Endothelial cell of umbilical vein (primary cell): ENCODE data around the gene CDC37L1. TPM values are rescaled to one million over a fixed set of nuclear protein-coding genes. Genes with fewer than 3 reads are reported as not detected.

ENCODE experiments used
- BruUV-seq: library from RNA; stranded (reverse); fragments of 400-500 nt; replicated peaks from 2 replicates; lab custom pipeline; 2021; lab: Mats Ljungman, UMichigan
- CTCF ChIA-PET: fragments of 300-600, 350-600 bp; sonication (Branson Sonifier 250); formaldehyde crosslinking; loops from one replicate; lab custom pipeline; 2021; ENCODE audit warnings: antibody characterized with exemption, inconsistent platforms; lab: Charles Lee
- POLR2A ChIA-PET: fragments of 300-600, 350-600 bp; sonication (Branson Sonifier 250); formaldehyde crosslinking; loops from one replicate; lab custom pipeline; 2021; ENCODE audit warnings: antibody characterized with exemption, inconsistent platforms; lab: Charles Lee
- DNase-seq: peaks from one replicate; pipeline ENCODE4 v3.0.0-alpha.2; 2011; ENCODE audit warnings: low read depth, low spot score
- FAIRE-seq: peaks from 2 replicates; lab custom pipeline; 2011; peaks lifted over from hg19 to GRCh38; lab: Jason Lieb, UNC
- H2AFZ ChIP-seq: 2 replicates; pipeline ENCODE4 v1.6.0; 2012; ENCODE audit warnings: low read depth, low read length, control low read depth, inconsistent platforms
- H3K27ac ChIP-seq: 2 replicates; pipeline ENCODE4 v1.5.1; 2011; ENCODE audit warnings: low read depth, mild to moderate bottlenecking, control low read depth, low read length, moderate library complexity; ENCODE audit not compliant: insufficient read depth
- H3K27me3 ChIP-seq, 2 experiments: 2 replicates each; pipeline versions ENCODE4 v1.6.0 to v1.6.1; 2011; ENCODE audit warnings: low read length in 2 of 2, mixed read lengths in 1 of 2; ENCODE audit not compliant: control insufficient read depth in 2 of 2, insufficient read depth in 2 of 2
- H3K36me3 ChIP-seq, 2 experiments: 2 replicates in 1 of 2; 3 replicates in 1 of 2; pipeline ENCODE4 v1.5.1; 2011; ENCODE audit warnings: low read length in 2 of 2, mild to moderate bottlenecking in 1 of 2, moderate library complexity in 1 of 2; ENCODE audit not compliant: control insufficient read depth in 2 of 2, insufficient read depth in 2 of 2; ENCODE audit errors: extremely low read depth in 1 of 2
- H3K4me1 ChIP-seq: 3 replicates; pipeline ENCODE4 v1.5.1; 2011; ENCODE audit warnings: mild to moderate bottlenecking, low read length; ENCODE audit not compliant: control insufficient read depth, insufficient read depth; ENCODE audit errors: extremely low read depth
- H3K4me2 ChIP-seq: 2 replicates; pipeline ENCODE4 v1.6.1; 2011; ENCODE audit warnings: low read length, control low read depth, mixed read lengths; ENCODE audit not compliant: insufficient read depth
- H3K4me3 ChIP-seq, 3 experiments: fragments of 200-600 bp in 1 of 3; sonication (generic), shearing (Covaris generic) in 1 of 3; replicated peaks in 1 of 3; 2 replicates each; pipeline ENCODE4 v1.5.1; 2011 to 2016; ENCODE audit warnings: control low read depth in 3 of 3, low read length in 3 of 3, mild to moderate bottlenecking in 2 of 3, inconsistent platforms in 1 of 3, low read depth in 1 of 3, moderate library complexity in 1 of 3; ENCODE audit not compliant: insufficient read depth in 1 of 3
- H3K79me2 ChIP-seq: 2 replicates; pipeline ENCODE4 v1.6.0; 2012; ENCODE audit warnings: low read length, inconsistent platforms; ENCODE audit not compliant: control insufficient read depth, insufficient read depth
- H3K9ac ChIP-seq: replicated peaks from 2 replicates; pipeline ENCODE3; 2011; ENCODE audit warnings: low read length, control low read depth; ENCODE audit not compliant: insufficient read depth; ENCODE audit errors: extremely low read depth
- H3K9me1 ChIP-seq: replicated peaks from 3 replicates; pipeline ENCODE4 v1.6.0; 2011; ENCODE audit warnings: mild to moderate bottlenecking, low read length; ENCODE audit not compliant: control insufficient read depth, insufficient read depth; ENCODE audit errors: extremely low read depth
- H3K9me3 ChIP-seq: replicated peaks from 2 replicates; pipeline ENCODE4 v1.5.1; 2012; ENCODE audit warnings: low read length, inconsistent platforms; ENCODE audit not compliant: control insufficient read depth, insufficient read depth
- H4K20me1 ChIP-seq: replicated peaks from 2 replicates; pipeline ENCODE3; 2011; ENCODE audit warnings: mild to moderate bottlenecking, low read length; ENCODE audit not compliant: control insufficient read depth, insufficient read depth; ENCODE audit errors: extremely low read depth
- EZH2 ChIP-seq: IDR thresholded peaks from 2 replicates; pipeline ENCODE4 v1.6.1; 2012; ENCODE audit warnings: borderline replicate concordance, low read depth, mild to moderate bottlenecking, moderate library complexity, low read length, inconsistent platforms; ENCODE audit not compliant: severe bottlenecking
- FOS ChIP-seq: IDR thresholded peaks from 2 replicates; pipeline ENCODE4 v1.6.1; 2011; ENCODE audit warnings: mild to moderate bottlenecking, low read length, moderate library complexity, borderline replicate concordance; ENCODE audit not compliant: insufficient read depth
- GATA2 ChIP-seq: IDR thresholded peaks from 2 replicates; pipeline ENCODE4 v1.7.0; 2011; ENCODE audit warnings: low read depth, mild to moderate bottlenecking, moderate library complexity, mixed read lengths, low read length; ENCODE audit not compliant: insufficient read length, insufficient read depth
- JUN ChIP-seq: IDR thresholded peaks from 2 replicates; pipeline ENCODE4 v1.6.1; 2011; ENCODE audit warnings: borderline replicate concordance, low read depth; ENCODE audit not compliant: insufficient read length, insufficient read depth
- MYC ChIP-seq: IDR thresholded peaks from one replicate; pipeline ENCODE4 v1.6.1; 2011; ENCODE audit warnings: mild to moderate bottlenecking, low read depth, low read length
- POLR2A ChIP-seq: IDR thresholded peaks from 2 replicates; pipeline ENCODE4 v1.6.1; 2012; ENCODE audit warnings: low read depth, mild to moderate bottlenecking, control low read depth, low read length
- POLR2AphosphoS5 ChIP-seq: IDR thresholded peaks from 2 replicates; pipeline ENCODE4 v1.6.1; 2012; ENCODE audit warnings: low read depth, mild to moderate bottlenecking, control low read depth, low read length, moderate library complexity; ENCODE audit not compliant: insufficient read depth
- dilution Hi-C: fragments of 300-500 bp; cut with MboI; formaldehyde crosslinking; loops from one replicate; pipeline ENCODE4 v1.15.0; 2019; ENCODE audit warnings: low sequenced_read_pairs; ENCODE audit not compliant: extremely low pct_ligation_motif_present
- intact Hi-C: fragments of 100-400 bp; cut with micrococcal nuclease; formaldehyde crosslinking; loops from one replicate; pipeline ENCODE4 v1.10.0; 2022
- polyA plus RNA-seq, 4 experiments: library from polyadenylated mRNA; depleted of rRNA in 3 of 4; stranded (reverse) in 3 of 4; unstranded in 1 of 4; fragments of >200 nt; gene quantifications; 2 replicates each; pipeline versions ENCODE4 v1.2.1 to v1.2.3, GENCODE V29; 2011 to 2012; ENCODE audit warnings: missing spikeins in 1 of 4
- total RNA-seq: library from RNA; stranded (reverse); gene quantifications from 2 replicates; pipeline ENCODE4 v1.2.3, GENCODE V29; 2021
- TF ChIP-seq, protein P1 (sequence below): IDR thresholded peaks from 2 replicates; pipeline ENCODE4 v1.6.1; 2011; ENCODE audit not compliant: insufficient read depth, insufficient read length
- TF ChIP-seq, protein P2 (sequence below), 2 donors: IDR thresholded peaks; 1 replicate in 1 of 2; 2 replicates in 1 of 2; pipeline ENCODE4 v1.5.1; 2011; ENCODE audit warnings: low read length in 2 of 2, mild to moderate bottlenecking in 2 of 2, moderate library complexity in 2 of 2, control low read depth in 1 of 2, inconsistent platforms in 1 of 2, low read depth in 1 of 2; ENCODE audit not compliant: insufficient read depth in 1 of 2; ENCODE audit errors: extremely low read depth in 1 of 2

The CDC37L1 gene
- total and polyA plus RNA-seq, 2 donors (not counting 3 experiments of a cell fraction or from before 2014, with no cell fraction given): 2.6 to 6.8 TPM

DNA sequence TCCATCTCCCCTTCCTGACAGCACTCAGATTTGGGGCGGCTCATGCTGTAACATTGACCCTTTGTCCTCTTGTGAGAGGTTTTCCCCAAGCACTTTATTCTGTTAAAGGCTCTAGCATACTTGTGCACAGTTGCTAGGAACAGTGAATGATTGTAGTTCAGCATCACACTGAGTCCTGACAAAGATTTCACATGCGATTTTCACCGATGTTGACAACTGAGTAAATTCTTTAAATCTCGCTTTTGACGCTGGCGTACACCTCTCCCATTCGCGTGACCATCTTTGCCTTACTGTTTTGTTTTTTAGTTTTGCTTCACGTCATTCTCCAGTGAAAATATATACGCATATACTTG is 780 bp downstream of the CDC37L1 start:
- Histone ChIP-seq H3K4me3 (peak overlapping the region; percentile 69 to 84 (median 75)), H3K4me1 (peaks cover 6% of the 10 kb centered on the region), H3K9ac (peak overlapping the region; percentile 89), H3K27me3 (no peaks in the 10 kb centered on the region), H3K36me3 (peaks cover 0 to 3% of the 10 kb centered on the region in 2 experiments), H3K9me1 (no peaks in the 10 kb centered on the region), H4K20me1 (no peaks in the 10 kb centered on the region), H3K27ac (peak overlapping the region; percentile 71), H2AFZ (peak overlapping the region; percentile 68), H3K4me2 (peak overlapping the region; percentile 97), H3K79me2 (peaks cover 22% of the 10 kb centered on the region), H3K9me3 (no peaks in the 10 kb centered on the region)
- dilution Hi-C loops (no loop called here), intact Hi-C loops (no loop called here)
- ChIA-PET CTCF (interaction anchor here (0.9 to 1.0 kb wide), 3 partner anchors 36 to 97 kb away, joined by 3 read pairs; no protein-coding TSS in a partner anchor), POLR2A (no interaction called here)
- TSS peak; percentile 46 for BruUV-seq
- FAIRE-seq: no peak
- DNase-seq: peak; percentile 58
- no peak for TF ChIP-seq JUN
- no peak for TF ChIP-seq POLR2A
- no peak for TF ChIP-seq GATA2
- TF ChIP-seq, protein P1, sequence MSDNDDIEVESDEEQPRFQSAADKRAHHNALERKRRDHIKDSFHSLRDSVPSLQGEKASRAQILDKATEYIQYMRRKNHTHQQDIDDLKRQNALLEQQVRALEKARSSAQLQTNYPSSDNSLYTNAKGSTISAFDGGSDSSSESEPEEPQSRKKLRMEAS: no peak
- no peak for TF ChIP-seq MYC
- TF ChIP-seq, protein P2, sequence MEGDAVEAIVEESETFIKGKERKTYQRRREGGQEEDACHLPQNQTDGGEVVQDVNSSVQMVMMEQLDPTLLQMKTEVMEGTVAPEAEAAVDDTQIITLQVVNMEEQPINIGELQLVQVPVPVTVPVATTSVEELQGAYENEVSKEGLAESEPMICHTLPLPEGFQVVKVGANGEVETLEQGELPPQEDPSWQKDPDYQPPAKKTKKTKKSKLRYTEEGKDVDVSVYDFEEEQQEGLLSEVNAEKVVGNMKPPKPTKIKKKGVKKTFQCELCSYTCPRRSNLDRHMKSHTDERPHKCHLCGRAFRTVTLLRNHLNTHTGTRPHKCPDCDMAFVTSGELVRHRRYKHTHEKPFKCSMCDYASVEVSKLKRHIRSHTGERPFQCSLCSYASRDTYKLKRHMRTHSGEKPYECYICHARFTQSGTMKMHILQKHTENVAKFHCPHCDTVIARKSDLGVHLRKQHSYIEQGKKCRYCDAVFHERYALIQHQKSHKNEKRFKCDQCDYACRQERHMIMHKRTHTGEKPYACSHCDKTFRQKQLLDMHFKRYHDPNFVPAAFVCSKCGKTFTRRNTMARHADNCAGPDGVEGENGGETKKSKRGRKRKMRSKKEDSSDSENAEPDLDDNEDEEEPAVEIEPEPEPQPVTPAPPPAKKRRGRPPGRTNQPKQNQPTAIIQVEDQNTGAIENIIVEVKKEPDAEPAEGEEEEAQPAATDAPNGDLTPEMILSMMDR (IDR thresholded peaks at IDR 0.05; ENCODE audit: extremely low read depth in 1 of 2, insufficient read depth in 1 of 2, low read depth in 1 of 2, low read length in 2 of 2): no peak
- TF ChIP-seq POLR2AphosphoS5: no peak
- no peak for TF ChIP-seq EZH2
- TF ChIP-seq FOS: no peak
